Heart left ventricle (tissue), 16 donors: ENCODE results near the gene ZNF433. TPM values are rescaled to one million over a fixed set of nuclear protein-coding genes. Genes with fewer than 3 reads are reported as not detected.
A peak's percentile ranks its signal among the peaks of the same experiment; 100 is the strongest.

Source experiments
- ATAC-seq, 4 donors: fragments of 200-7000 bp; cut with Tn5 transposase; one replicate each; pipeline ENCODE4 v1.9.1; 2020 to 2022; ENCODE audit warnings: moderate library complexity in 4 of 4, mild to moderate bottlenecking in 3 of 4, moderate number of reproducible peaks in 1 of 4
- DNase-seq, 5 donors: peaks; one replicate each; pipeline ENCODE4 v3.0.0-alpha.2; 2020
- H3K27ac ChIP-seq, 12 donors: fragments of 200-600 bp; sonication (generic) in 4 of 12; one replicate each; pipeline versions ENCODE4 v1.5.0 to v1.8.0; 2016 to 2022; ENCODE audit warnings: mild to moderate bottlenecking in 2 of 12
- H3K27me3 ChIP-seq, 9 donors: fragments of 200-600 bp; sonication (generic) in 2 of 9; one replicate each; pipeline versions ENCODE4 v1.5.1 to v1.8.0; 2016 to 2022; ENCODE audit warnings: mild to moderate bottlenecking in 3 of 9
- H3K36me3 ChIP-seq, 9 donors: fragments of 200-600 bp; sonication (generic) in 2 of 9; one replicate each; pipeline versions ENCODE4 v1.5.0 to v1.8.0; 2018 to 2022; ENCODE audit warnings: mild to moderate bottlenecking in 2 of 9
- H3K4me1 ChIP-seq, 12 donors: fragments of 200-600 bp; sonication (generic) in 4 of 12; one replicate each; pipeline versions ENCODE4 v1.5.0 to v1.8.0; 2016 to 2022; ENCODE audit warnings: mild to moderate bottlenecking in 3 of 12
- H3K4me3 ChIP-seq, 12 donors: fragments of 200-600 bp; sonication (generic) in 4 of 12; one replicate each; pipeline versions ENCODE4 v1.5.0 to v1.8.0; 2017 to 2022; ENCODE audit warnings: mild to moderate bottlenecking in 9 of 12, moderate library complexity in 4 of 12
- H3K9me3 ChIP-seq, 12 donors: fragments of 200-600 bp; sonication (generic) in 4 of 12; one replicate each; pipeline versions ENCODE4 v1.5.0 to v1.8.0; 2016 to 2022; ENCODE audit warnings: mild to moderate bottlenecking in 1 of 12
- POLR2A ChIP-seq, 2 donors: fragments of 450-650 bp; IDR thresholded peaks; one replicate each; pipeline ENCODE4 v1.6.1; 2017; ENCODE audit warnings: antibody characterized with exemption in 2 of 2, mild to moderate bottlenecking in 2 of 2, moderate library complexity in 2 of 2
- WGBS, 4 donors: extraction: QIAGEN DNeasy Blood & Tissue Kit in 2 of 4; methylation state at CpG; one replicate each; pipeline versions ENCODE4 v1.1.5 to v1.1.7; 2013 to 2018; 5-methylcytosine and 5-hydroxymethylcytosine counted together
- intact Hi-C, 10 donors: fragments of 100-400 bp; cut with DNase I; formaldehyde crosslinking; loops; one replicate each; pipeline versions ENCODE4 v1.11.1 to v1.14.2; 2022
- polyA plus RNA-seq, 2 donors: library from polyadenylated mRNA; stranded (reverse); fragments of 200-250 nt; gene quantifications; one replicate each; pipeline ENCODE4 v1.2.3, GENCODE V29; 2013
- total RNA-seq, 9 donors: library from RNA; depleted of rRNA in 2 of 9; stranded (reverse); fragments of >200 nt in 2 of 9; fragmentation: NEBNext Ultra II Directional in 3 of 9; extraction: Animal tissue kit (Norgen Biotek cat#: 25700) in 3 of 9; gene quantifications; one replicate each; pipeline versions ENCODE4 v1.1.0 to v1.2.4, GENCODE V29; 2016 to 2023
- TF ChIP-seq, protein P1 (sequence below), 12 donors: fragments of 200-600 bp; sonication (generic) in 4 of 12; IDR thresholded peaks; one replicate each; pipeline versions ENCODE4 v1.5.0 to v1.8.0; 2018 to 2022; ENCODE audit warnings: antibody characterized with exemption in 12 of 12, mild to moderate bottlenecking in 5 of 12
- donor health status: ischemic (EF 13 %, LVEDD 7.1; RV severe dilation, severe dysfunction).
- donor health status: healthy with polysubstance abuse.
- donor health status: DM: no; HTN: yes; CAD: no.
- donor health status: DM: no; HTN: no; CAD: no.
- donor health status: ischemic (EF 25% LVEDD 6.9; RV normal size, moderate dysfunction).
- donor health status: ischemic (EF 25% LVEDD 5.7; RV mildly dilated, moderate dysfunction).
- donor health status: healthy.
- donor health status: DM: yes; HTN: yes; CAD: no.
- donor health status: ischemic (EF 35%, LVEDD 5.7; RV mildly dilated, moderate dysfunction).
- donor health status: nonischemic (EF 11% LVEDD 7.7; RV severe dilation, severe dysfunction).
- donor health status: DM: yes; HTN: yes; CAD: no.
- donor health status: PGD.
- donor health status: ischemic (EF 29% LVEDD 5.4; RV normal size, mild dysfunction).
- donor health status: nonischemic (EF 23%, LVEDD 6.1; RV moderate dilation, normal function).

Gene ZNF433
- total and polyA plus RNA-seq, 11 donors, result 2.2 to 6.6 (median 3.6) TPM

- TF ChIP-seq, protein P1, sequence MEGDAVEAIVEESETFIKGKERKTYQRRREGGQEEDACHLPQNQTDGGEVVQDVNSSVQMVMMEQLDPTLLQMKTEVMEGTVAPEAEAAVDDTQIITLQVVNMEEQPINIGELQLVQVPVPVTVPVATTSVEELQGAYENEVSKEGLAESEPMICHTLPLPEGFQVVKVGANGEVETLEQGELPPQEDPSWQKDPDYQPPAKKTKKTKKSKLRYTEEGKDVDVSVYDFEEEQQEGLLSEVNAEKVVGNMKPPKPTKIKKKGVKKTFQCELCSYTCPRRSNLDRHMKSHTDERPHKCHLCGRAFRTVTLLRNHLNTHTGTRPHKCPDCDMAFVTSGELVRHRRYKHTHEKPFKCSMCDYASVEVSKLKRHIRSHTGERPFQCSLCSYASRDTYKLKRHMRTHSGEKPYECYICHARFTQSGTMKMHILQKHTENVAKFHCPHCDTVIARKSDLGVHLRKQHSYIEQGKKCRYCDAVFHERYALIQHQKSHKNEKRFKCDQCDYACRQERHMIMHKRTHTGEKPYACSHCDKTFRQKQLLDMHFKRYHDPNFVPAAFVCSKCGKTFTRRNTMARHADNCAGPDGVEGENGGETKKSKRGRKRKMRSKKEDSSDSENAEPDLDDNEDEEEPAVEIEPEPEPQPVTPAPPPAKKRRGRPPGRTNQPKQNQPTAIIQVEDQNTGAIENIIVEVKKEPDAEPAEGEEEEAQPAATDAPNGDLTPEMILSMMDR (IDR thresholded peaks at IDR 0.05), result no peak
- no peak for TF ChIP-seq POLR2A (IDR thresholded peaks at IDR 0.05)
- ATAC-seq, result no peak
- WGBS, 4 donors, result 70 to 76% (median 73%) methylated on average over 9 of the region's 9 CpGs
- Histone ChIP-seq H3K9me3 (no peaks in the 10 kb centered on the region), H3K27me3 (no peaks in the 10 kb centered on the region), H3K27ac (peak overlapping the region in 5 of 12 donors; percentile 74 to 95 (median 91)), H3K4me3 (peak overlapping the region in 8 of 12 donors; percentile 59 to 96 (median 89)), H3K4me1 (peaks cover 0 to 17% (median 0%) of the 10 kb centered on the region in 12 donors), H3K36me3 (no peaks in the 10 kb centered on the region)
- intact Hi-C loops, result loop anchor here (1.0 to 10.0 kb wide), 16 partner anchors 24 to 314 kb away; partner anchors contain the start of genes ZNF491 (in 4 of the 10), ZNF700 (in 4 of the 10), ZNF69 (in 3 of the 10) and ZNF20 (in 1 of the 10)
- no peak for DNase-seq
Measured at GRCh38 chr19:11989112-11989456, 46.4 kb downstream of the ZNF433 start.

- peak overlapping the region; percentile 59 to 96 (median 87) for H3K4me3 ChIP-seq
- peak in 1 of 2 donors; percentile 79 for TF ChIP-seq POLR2A (IDR thresholded peaks at IDR 0.05)
- TF ChIP-seq, protein P1 (IDR thresholded peaks at IDR 0.05), result peak in 2 of 12 donors; percentile 2 to 8
- peak overlapping the region; percentile 55 to 95 (median 88) for H3K27ac ChIP-seq
- WGBS, 4 donors, result 0 to 1% (median 1%) methylated on average over 42 to 54 of the region's 54 CpGs
- peaks cover 0 to 6% (median 0%) of the 10 kb centered on the region in 12 donors for H3K9me3 ChIP-seq
- ATAC-seq, result peak; percentile 100
- intact Hi-C loops, result loop anchor here (1.0 to 10.0 kb wide), 21 partner anchors 23 to 313 kb away; partner anchors contain the start of genes ZNF491 (in 6 of the 10), ZNF700 (in 4 of the 10), ZNF69 (in 3 of the 10) and ZNF763 (in 3 of the 10)
- no peaks in the 10 kb centered on the region for H3K27me3 ChIP-seq
- H3K4me1 ChIP-seq, result peaks cover 0 to 11% (median 0%) of the 10 kb centered on the region in 12 donors
- no peaks in the 10 kb centered on the region for H3K36me3 ChIP-seq
- DNase-seq, result peak; percentile 95 to 99 (median 97)
Measured at GRCh38 chr19:11987405-11988281, 47.8 kb downstream of the ZNF433 start.

DNA sequence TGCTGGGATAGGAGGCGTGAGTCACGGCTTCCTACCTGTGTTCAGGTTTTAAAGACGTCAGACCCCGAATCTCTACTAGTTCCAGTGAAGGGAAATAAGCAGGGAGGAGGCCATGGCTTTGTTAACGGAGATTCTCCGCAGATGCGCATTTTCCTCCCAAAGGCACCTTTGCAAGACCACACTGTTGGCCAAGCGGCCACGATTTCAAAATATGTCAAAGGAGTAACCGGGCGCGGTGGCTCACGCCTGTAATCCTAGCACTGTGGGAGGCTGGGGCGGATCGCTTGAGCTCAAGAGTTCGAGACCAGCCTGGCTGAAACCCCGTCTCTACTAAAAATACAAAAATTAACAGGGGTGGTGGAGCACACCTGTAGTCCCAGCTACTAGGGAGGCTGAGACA lies 48.7 kb downstream of the ZNF433 start:
- 93 to 95% (median 94%) methylated on average over 17 of the region's 17 CpGs for WGBS, 4 donors
- Histone ChIP-seq H3K36me3 (no peaks in the 10 kb centered on the region), H3K4me1 (peaks cover 0 to 11% (median 0%) of the 10 kb centered on the region in 12 donors), H3K27ac (no peak overlapping the region), H3K9me3 (peaks cover 0 to 13% (median 1%) of the 10 kb centered on the region in 12 donors), H3K4me3 (peak overlapping the region in 2 of 12 donors; percentile 91 to 95), H3K27me3 (no peaks in the 10 kb centered on the region)
- TF ChIP-seq POLR2A (IDR thresholded peaks at IDR 0.05), result no peak
- TF ChIP-seq, protein P1 (IDR thresholded peaks at IDR 0.05), result no peak
- intact Hi-C loops, result loop anchor here (1.0 to 10.0 kb wide), 14 partner anchors 22 to 312 kb away; partner anchors contain the start of genes ZNF491 (in 6 of the 10), ZNF69 (in 2 of the 10), ZNF700 (in 2 of the 10) and ZNF763 (in 2 of the 10)
- DNase-seq, result no peak
- ATAC-seq, result no peak

DNA sequence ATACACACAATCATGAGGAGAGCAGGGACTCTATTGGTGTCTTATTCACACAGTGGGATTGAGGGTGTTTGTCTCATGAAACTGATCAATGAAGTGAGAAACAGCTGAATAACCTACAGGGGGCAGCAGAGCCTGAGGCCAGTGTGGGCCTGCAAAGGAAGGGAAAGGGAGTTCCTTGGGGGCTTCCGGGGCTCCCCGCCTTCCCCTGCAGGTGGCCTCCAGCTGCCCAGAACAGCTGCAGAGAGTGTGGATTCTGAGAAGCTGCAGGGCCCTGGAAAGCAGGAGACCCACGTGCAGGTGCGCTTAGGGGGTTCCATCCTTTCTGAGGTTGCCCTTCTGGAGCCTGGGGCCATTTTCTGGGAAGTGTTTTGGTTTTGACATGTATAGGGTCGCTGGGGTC lies 50.5 kb downstream of the ZNF433 start:
- peaks cover 0 to 31% (median 18%) of the 10 kb centered on the region in 12 donors for H3K9me3 ChIP-seq
- H3K4me1 ChIP-seq, result peaks cover 0 to 11% (median 0%) of the 10 kb centered on the region in 12 donors
- peaks cover 0 to 12% (median 0%) of the 10 kb centered on the region in 9 donors for H3K36me3 ChIP-seq
- H3K4me3 ChIP-seq, result no peak overlapping the region
- H3K27me3 ChIP-seq, result no peaks in the 10 kb centered on the region
- intact Hi-C loops, result loop anchor here in 8 of 10 donors (5.0 to 10.0 kb wide), 8 partner anchors 58 to 310 kb away; partner anchors contain the start of genes ZNF491 (in 4 of the 8), ZNF69 (in 2 of the 8), ZNF700 (in 2 of the 8) and ZNF20 (in 1 of the 8)
- ATAC-seq, result no peak
- TF ChIP-seq, protein P1 (IDR thresholded peaks at IDR 0.05), result peak in 5 of 12 donors; percentile 13 to 29 (median 25)
- no peak for TF ChIP-seq POLR2A (IDR thresholded peaks at IDR 0.05)
- DNase-seq, result no peak
- no peak overlapping the region for H3K27ac ChIP-seq
- WGBS, 4 donors, result 29 to 49% (median 35%) methylated on average over 5 of the region's 5 CpGs
